ENCODE measurements around the gene IMP3.

GRCh38 chr15:75685195-75685594 is 45.2 kb upstream of the IMP3 start:
- TF ChIP-seq CTCF (IDR thresholded peaks at IDR 0.05) (no peak), POLR2AphosphoS5 (IDR thresholded peaks at IDR 0.05) (no peak), POLR2A (IDR thresholded peaks at IDR 0.05) (no peak)

Measured in prostate gland (tissue), 2 donors.